Panc1 (cell line): ENCODE measurements around the gene RHBDF1.

Source experiments
- CTCF ChIP-seq: fragments of 450-650 bp; IDR thresholded peaks from 2 replicates; pipeline ENCODE4 v1.5.1; 2017; ENCODE audit warnings: mild to moderate bottlenecking
- POLR2AphosphoS5 ChIP-seq: IDR thresholded peaks from 2 replicates; pipeline ENCODE4 v1.6.1; 2012; ENCODE audit warnings: mild to moderate bottlenecking, low read depth, low read length, moderate library complexity
- REST ChIP-seq, 2 experiments: IDR thresholded peaks; 2 replicates each; pipeline ENCODE4 v1.6.1; 2011 to 2012; ENCODE audit warnings: low read depth in 2 of 2, control low read depth in 1 of 2, low read length in 1 of 2, mild to moderate bottlenecking in 1 of 2, moderate library complexity in 1 of 2; ENCODE audit not compliant: insufficient read depth in 1 of 2

- TF ChIP-seq CTCF = no peak
- no peak for TF ChIP-seq POLR2AphosphoS5
- no peak for TF ChIP-seq REST (IDR thresholded peaks at IDR 0.05; ENCODE audit: insufficient read depth in 1 of 2, low read depth in 2 of 2, low read length in 1 of 2)
Observed at GRCh38 chr16:120756-121155, 48.3 kb upstream of the RHBDF1 start.
